Stimulated activated CD8-positive, alpha-beta memory T cell treated with anti-CD3 and anti-CD28 coated beads, Interleukin-12 subunit alpha, Interleukin-12 subunit beta, amount 100 ng/mL, for 24 hours (primary cell): ENCODE data around the gene GALNT1.

Experiments used
- DNase-seq: peaks from one replicate; pipeline ENCODE4 v3.0.0-alpha.2; 2020; ENCODE audit errors: extremely low read depth

The GALNT1 gene

GRCh38 chr18:35618289-35618688 is 36.7 kb downstream of the GALNT1 start:
- no peak for DNase-seq

- DNase-seq = no peak
Observed at GRCh38 chr18:35618696-35619095, 37.2 kb downstream of the GALNT1 start.

GRCh38 chr18:35619464-35619863 is 37.9 kb downstream of the GALNT1 start:
- DNase-seq = no peak

- DNase-seq = no peak
Observed at GRCh38 chr18:35619941-35620340, 38.4 kb downstream of the GALNT1 start.

- DNase-seq = no peak
Observed at GRCh38 chr18:35620765-35621164, 39.2 kb downstream of the GALNT1 start.

GRCh38 chr18:35623255-35623654 is 41.7 kb downstream of the GALNT1 start:
- no peak for DNase-seq

GRCh38 chr18:35624146-35624545 is 42.6 kb downstream of the GALNT1 start:
- DNase-seq = no peak

GRCh38 chr18:35625232-35625631 is 43.7 kb downstream of the GALNT1 start:
- DNase-seq = no peak

- DNase-seq = no peak
Observed at GRCh38 chr18:35633761-35634160, 52.2 kb downstream of the GALNT1 start.

- no peak for DNase-seq
Observed at GRCh38 chr18:35634323-35634722, 52.8 kb downstream of the GALNT1 start.

- DNase-seq = no peak
Observed at GRCh38 chr18:35635170-35635569, 53.6 kb downstream of the GALNT1 start.

GRCh38 chr18:35637227-35637626 is 55.7 kb downstream of the GALNT1 start:
- no peak for DNase-seq

GRCh38 chr18:35639296-35639695 is 57.8 kb downstream of the GALNT1 start:
- DNase-seq = no peak

GRCh38 chr18:35641467-35641866 is 59.9 kb downstream of the GALNT1 start:
- no peak for DNase-seq

- DNase-seq = no peak
Observed at GRCh38 chr18:35641916-35642315, 60.4 kb downstream of the GALNT1 start.

- no peak for DNase-seq
Observed at GRCh38 chr18:35642802-35643201, 61.3 kb downstream of the GALNT1 start.

- DNase-seq = no peak
Observed at GRCh38 chr18:35646449-35646848, 64.9 kb downstream of the GALNT1 start.

- no peak for DNase-seq
Observed at GRCh38 chr18:35653392-35654135, 72.0 kb downstream of the GALNT1 start.

GRCh38 chr18:35658112-35658511 is 76.6 kb downstream of the GALNT1 start:
- no peak for DNase-seq

- DNase-seq = no peak
Observed at GRCh38 chr18:35661483-35662146, 80.1 kb downstream of the GALNT1 start.

GRCh38 chr18:35662293-35663062 is 80.9 kb downstream of the GALNT1 start:
- DNase-seq = no peak

- no peak for DNase-seq
Observed at GRCh38 chr18:35671966-35672603, 90.5 kb downstream of the GALNT1 start.
